H1 (cell line): ENCODE measurements around the gene PXMP4. TPM values are rescaled to one million over a fixed set of nuclear protein-coding genes. Genes with fewer than 3 reads are reported as not detected.

Experiments used
- ATF3 ChIP-seq: IDR thresholded peaks from 2 replicates; pipeline ENCODE4 v1.6.1; 2011; ENCODE audit warnings: low read depth, mild to moderate bottlenecking, low read length; ENCODE audit not compliant: insufficient read depth
- BACH1 ChIP-seq: IDR thresholded peaks from 2 replicates; pipeline ENCODE4 v1.6.1; 2012; ENCODE audit warnings: low read length, improper control_type of control experiment
- CBX5 ChIP-seq: fragments of 300-800, 300-1000 bp; sonication (generic); IDR thresholded peaks from 2 replicates; pipeline ENCODE4 v1.7.1; 2016; ENCODE audit warnings: antibody characterized with exemption, low read length, low read depth
- CHD1 ChIP-seq: IDR thresholded peaks from 2 replicates; pipeline ENCODE4 v1.6.1; 2012; ENCODE audit warnings: low read depth, low read length, improper control_type of control experiment
- CTBP2 ChIP-seq: IDR thresholded peaks from 2 replicates; pipeline ENCODE4 v1.7.0; 2011; ENCODE audit warnings: borderline replicate concordance, mild to moderate bottlenecking, moderate library complexity, mixed read lengths, low read length; ENCODE audit not compliant: insufficient read depth, insufficient read length
- EP300 ChIP-seq, 2 experiments: IDR thresholded peaks; 1 replicate in 1 of 2; 2 replicates in 1 of 2; pipeline ENCODE4 v1.6.1; 2011 to 2012; ENCODE audit warnings: low read depth in 2 of 2, low read length in 2 of 2, mild to moderate bottlenecking in 2 of 2, borderline replicate concordance in 1 of 2, inconsistent platforms in 1 of 2, moderate library complexity in 1 of 2
- FOSL1 ChIP-seq: IDR thresholded peaks from 2 replicates; pipeline ENCODE4 v1.6.1; 2011; ENCODE audit warnings: mild to moderate bottlenecking, low read depth, low read length, moderate library complexity; ENCODE audit not compliant: insufficient read depth
- HDAC6 ChIP-seq: IDR thresholded peaks from one replicate; pipeline ENCODE4 v1.7.1; 2012; ENCODE audit warnings: low read depth, mild to moderate bottlenecking, inconsistent platforms, low read length, moderate library complexity
- JUN ChIP-seq: IDR thresholded peaks from 2 replicates; pipeline ENCODE4 v1.6.1; 2011; ENCODE audit warnings: low read depth, mild to moderate bottlenecking, improper control_type of control experiment, low read length
- KDM1A ChIP-seq: fragments of 200-600, 300-600 bp; sonication (generic); IDR thresholded peaks from 2 replicates; pipeline ENCODE4 v1.7.1; 2016; ENCODE audit warnings: mild to moderate bottlenecking, low read length, borderline replicate concordance
- KDM4A ChIP-seq: IDR thresholded peaks from one replicate; pipeline ENCODE4 v1.7.1; 2012; ENCODE audit warnings: low read depth, mild to moderate bottlenecking, moderate library complexity, low read length, inconsistent platforms; ENCODE audit not compliant: severe bottlenecking
- KDM5A ChIP-seq: fragments of 200-600 bp; IDR thresholded peaks from 2 replicates; pipeline ENCODE4 v1.7.1; 2012; ENCODE audit warnings: mild to moderate bottlenecking, low read length, inconsistent platforms, mixed read lengths
- MAX ChIP-seq: IDR thresholded peaks from 2 replicates; pipeline ENCODE4 v1.6.1; 2012; ENCODE audit warnings: inconsistent platforms
- NANOG ChIP-seq: IDR thresholded peaks from 2 replicates; pipeline ENCODE4 v1.6.1; 2011; ENCODE audit warnings: low read length, low read depth, mild to moderate bottlenecking, inconsistent platforms; ENCODE audit not compliant: insufficient read depth, poor library complexity, severe bottlenecking
- POLR2AphosphoS5 ChIP-seq: IDR thresholded peaks from 2 replicates; pipeline ENCODE4 v1.6.1; 2011; ENCODE audit warnings: low read depth, low read length
- RAD21 ChIP-seq, 2 experiments: IDR thresholded peaks in 1 of 2; conservative IDR thresholded peaks in 1 of 2; 2 replicates each; pipeline ENCODE4 v1.6.1; 2011; ENCODE audit warnings: low read depth in 2 of 2, low read length in 2 of 2, improper control_type of control experiment in 1 of 2, inconsistent platforms in 1 of 2, mild to moderate bottlenecking in 1 of 2, moderate library complexity in 1 of 2
- RFX5 ChIP-seq: IDR thresholded peaks from 2 replicates; pipeline ENCODE4 v1.6.1; 2011; ENCODE audit warnings: low read depth, low read length, improper control_type of control experiment, borderline replicate concordance
- SIRT6 ChIP-seq: IDR thresholded peaks from one replicate; pipeline ENCODE4 v1.7.1; 2012; ENCODE audit warnings: low read length, inconsistent platforms
- SP1 ChIP-seq: IDR thresholded peaks from 2 replicates; pipeline ENCODE4 v1.6.1; 2011; ENCODE audit warnings: low read depth, low read length
- TAF1 ChIP-seq: IDR thresholded peaks from 2 replicates; pipeline ENCODE4 v1.6.1; 2011; ENCODE audit warnings: mild to moderate bottlenecking, low read depth, low read length
- USF2 ChIP-seq: IDR thresholded peaks from 2 replicates; pipeline ENCODE4 v1.6.1; 2011; ENCODE audit warnings: low read length, improper control_type of control experiment
- polyA plus RNA-seq, 7 experiments: library from polyadenylated mRNA; depleted of rRNA in 3 of 7; stranded (reverse) in 5 of 7; unstranded in 2 of 7; fragments of >200 nt in 5 of 7; fragments of 200-250 nt in 2 of 7; gene quantifications; 1 replicate in 5 of 7; 2 replicates in 1 of 7; 4 replicates in 1 of 7; pipeline versions ENCODE4 v1.2.1 to v1.2.3, GENCODE V29; 2011 to 2013; ENCODE audit warnings: missing spikeins in 2 of 7, mixed read lengths in 2 of 7
- total RNA-seq: library from RNA; stranded (reverse); fragmentation: NEBNext Ultra II Directional; extraction: Animal tissue kit (Norgen Biotek cat#: 25700); gene quantifications from 2 replicates; pipeline ENCODE4 v1.2.1, GENCODE V29; 2021

The PXMP4 gene
- total and polyA plus RNA-seq, 2 of the 8 experiments (the other 6 are each of a cell fraction or from before 2014, with no cell fraction given): 3.3 to 3.4 TPM

- TF ChIP-seq KDM5A (no peak), POLR2AphosphoS5 (0 out of 2 replicates have a peak, but pooled peaks have one; percentile 49), TAF1 (peak; percentile 88), ATF3 (no peak), MAX (peak; percentile 87), RAD21 (IDR thresholded peaks at IDR 0.05 in 1 of 2, conservative IDR thresholded peaks at IDR 0.05 in 1 of 2; ENCODE audit: low read depth in 2 of 2, low read length in 2 of 2) (peak in 1 of 2 experiments; percentile 2; a peak in 1 of 4 replicates), HDAC6 (no peak), NANOG (no peak), FOSL1 (no peak), USF2 (peak; percentile 60), JUN (no peak), BACH1 (no peak), CTBP2 (no peak), SIRT6 (no peak), RFX5 (no peak), KDM1A (no peak), EP300 (IDR thresholded peaks at IDR 0.05; ENCODE audit: borderline replicate concordance in 1 of 2, low read depth in 2 of 2, low read length in 2 of 2) (no peak), SP1 (peak; percentile 59), CHD1 (no peak), CBX5 (no peak), KDM4A (peak; percentile 34)
Measured at GRCh38 chr20:33686100-33686983, 33.8 kb downstream of the PXMP4 start, which contains the start of gene E2F1 (continued).
